H1 (cell line): ENCODE measurements around the gene CA10. TPM values are rescaled to one million over a fixed set of nuclear protein-coding genes. Genes with fewer than 3 reads are reported as not detected.

Experiments used
- CTCF ChIA-PET: fragments of 300-600 bp; sonication (Branson Sonifier 250); formaldehyde crosslinking; loops from one replicate; lab custom pipeline; 2021; ENCODE audit not compliant: partially characterized antibody; lab: Charles Lee
- POLR2A ChIA-PET: fragments of 300-600 bp; sonication (Branson Sonifier 250); formaldehyde crosslinking; loops from one replicate; lab custom pipeline; 2021; ENCODE audit warnings: inconsistent platforms; ENCODE audit not compliant: partially characterized antibody; lab: Charles Lee
- DNase-seq, 2 experiments: peaks; one replicate each; pipeline versions ENCODE4 v3.0.0 to v3.0.0-alpha.2; 2010 to 2022; ENCODE audit warnings: low spot score in 2 of 2, low read depth in 1 of 2, mixed read lengths in 1 of 2
- FAIRE-seq: peaks from 2 replicates; lab custom pipeline; 2011; peaks lifted over from hg19 to GRCh38; lab: Jason Lieb, UNC
- H2AFZ ChIP-seq: 2 replicates; pipeline ENCODE4 v1.8.1; 2012; ENCODE audit warnings: low read length, inconsistent platforms
- H2AK5ac ChIP-seq: 2 replicates; pipeline ENCODE4 v1.6.1; 2013; ENCODE audit warnings: low read depth, low read length
- H2BK120ac ChIP-seq: replicated peaks from 2 replicates; pipeline ENCODE3; 2013; ENCODE audit warnings: low read depth, low read length, inconsistent platforms
- H2BK12ac ChIP-seq: 2 replicates; pipeline ENCODE4 v1.6.1; 2013; ENCODE audit warnings: low read depth, low read length
- H2BK15ac ChIP-seq: 2 replicates; pipeline ENCODE4 v1.6.1; 2013; ENCODE audit warnings: low read length
- H2BK20ac ChIP-seq: 2 replicates; pipeline ENCODE4 v1.6.1; 2013; ENCODE audit warnings: low read length
- H2BK5ac ChIP-seq: 2 replicates; pipeline ENCODE4 v1.6.1; 2013; ENCODE audit warnings: low read depth, low read length
- H3K14ac ChIP-seq: 2 replicates; pipeline ENCODE4 v1.6.1; 2013; ENCODE audit warnings: inconsistent platforms; ENCODE audit not compliant: insufficient read length
- H3K18ac ChIP-seq: 2 replicates; pipeline ENCODE4 v1.6.1; 2013; ENCODE audit warnings: low read length; ENCODE audit errors: extremely low read depth
- H3K23ac ChIP-seq: 2 replicates; pipeline ENCODE4 v1.6.1; 2013; ENCODE audit warnings: inconsistent platforms; ENCODE audit not compliant: insufficient read length
- H3K23me2 ChIP-seq: 2 replicates; pipeline ENCODE4 v1.6.1; 2013; ENCODE audit warnings: low read depth, low read length
- H3K27ac ChIP-seq: 2 replicates; pipeline ENCODE4 v1.6.1; 2011; ENCODE audit warnings: low read depth, low read length, inconsistent platforms
- H3K27me3 ChIP-seq, 4 experiments: replicated peaks in 1 of 4; 1 replicate in 1 of 4; 2 replicates in 3 of 4; pipeline versions ENCODE4 v1.6.1 to v1.8.1; 2011 to 2013; ENCODE audit warnings: low read length in 3 of 4, mild to moderate bottlenecking in 3 of 4, inconsistent platforms in 2 of 4, mixed read lengths in 2 of 4, moderate library complexity in 1 of 4; ENCODE audit not compliant: control insufficient read depth in 3 of 4, insufficient read depth in 3 of 4; ENCODE audit errors: extremely low read depth in 1 of 4
- H3K36me3 ChIP-seq, 4 experiments: 2 replicates each; pipeline versions ENCODE4 v1.6.1 to v1.8.1; 2011 to 2013; ENCODE audit warnings: mild to moderate bottlenecking in 4 of 4, low read length in 3 of 4, moderate library complexity in 2 of 4, control low read depth in 1 of 4, inconsistent platforms in 1 of 4; ENCODE audit not compliant: insufficient read depth in 4 of 4, control insufficient read depth in 2 of 4
- H3K4ac ChIP-seq: replicated peaks from 2 replicates; pipeline ENCODE3; 2013; ENCODE audit warnings: low read length, low read depth, mixed read lengths, inconsistent platforms; ENCODE audit not compliant: insufficient read length
- H3K4me1 ChIP-seq, 4 experiments: replicated peaks in 1 of 4; 1 replicate in 1 of 4; 2 replicates in 3 of 4; pipeline versions ENCODE4 v1.6.1 to v1.8.1; 2011 to 2013; ENCODE audit warnings: low read length in 3 of 4, inconsistent platforms in 2 of 4, mixed read lengths in 1 of 4; ENCODE audit not compliant: insufficient read depth in 4 of 4, control insufficient read depth in 3 of 4
- H3K4me2 ChIP-seq, 2 experiments: 2 replicates each; pipeline versions ENCODE4 v1.6.1 to v1.8.1; 2011 to 2013; ENCODE audit warnings: low read depth in 2 of 2, low read length in 2 of 2, control low read depth in 1 of 2, inconsistent platforms in 1 of 2, mild to moderate bottlenecking in 1 of 2; ENCODE audit not compliant: insufficient read depth in 1 of 2
- H3K4me3 ChIP-seq, 4 experiments: fragments of 200-600, 300-600 bp in 1 of 4; sonication (generic), shearing (Covaris generic), sonication (Bioruptor Twin) in 1 of 4; 2 replicates each; pipeline versions ENCODE4 v1.5.1 to v1.8.1; 2011 to 2016; ENCODE audit warnings: low read length in 4 of 4, low read depth in 3 of 4, control low read depth in 2 of 4, inconsistent platforms in 2 of 4, mild to moderate bottlenecking in 2 of 4, mixed read lengths in 1 of 4, moderate library complexity in 1 of 4; ENCODE audit not compliant: insufficient read depth in 2 of 4; ENCODE audit errors: extremely low read depth in 1 of 4
- H3K56ac ChIP-seq: replicated peaks from 2 replicates; pipeline ENCODE3; 2013; ENCODE audit warnings: low read depth, mild to moderate bottlenecking, mixed read lengths, low read length, inconsistent platforms; ENCODE audit not compliant: insufficient read length
- H3K79me1 ChIP-seq: 2 replicates; pipeline ENCODE4 v1.6.1; 2013; ENCODE audit warnings: low read depth, low read length, control low read depth
- H3K79me2 ChIP-seq, 2 experiments: 2 replicates each; pipeline versions ENCODE4 v1.6.1 to v1.8.1; 2012 to 2013; ENCODE audit warnings: low read length in 2 of 2, mild to moderate bottlenecking in 2 of 2, inconsistent platforms in 1 of 2; ENCODE audit not compliant: insufficient read depth in 2 of 2, control insufficient read depth in 1 of 2
- H3K9ac ChIP-seq, 4 experiments: replicated peaks in 1 of 4; 1 replicate in 1 of 4; 2 replicates in 3 of 4; pipeline versions ENCODE4 v1.6.1 to v1.8.1; 2011 to 2013; ENCODE audit warnings: low read depth in 3 of 4, low read length in 3 of 4, control low read depth in 2 of 4, mild to moderate bottlenecking in 2 of 4, moderate library complexity in 2 of 4, inconsistent platforms in 1 of 4; ENCODE audit errors: extremely low read depth in 1 of 4
- H3K9me3 ChIP-seq, 2 experiments: 2 replicates each; pipeline versions ENCODE4 v1.6.1 to v1.8.1; 2012 to 2013; ENCODE audit warnings: mild to moderate bottlenecking in 2 of 2, moderate library complexity in 2 of 2, control low read depth in 1 of 2, inconsistent platforms in 1 of 2, low read depth in 1 of 2, low read length in 1 of 2, mixed read lengths in 1 of 2; ENCODE audit not compliant: insufficient read depth in 2 of 2
- H4K20me1 ChIP-seq, 2 experiments: replicated peaks in 1 of 2; 2 replicates each; pipeline versions ENCODE3 to v1.8.1; 2011 to 2013; ENCODE audit warnings: inconsistent platforms in 2 of 2, low read length in 2 of 2, mild to moderate bottlenecking in 1 of 2; ENCODE audit not compliant: insufficient read depth in 2 of 2, control insufficient read depth in 1 of 2
- H4K5ac ChIP-seq: 2 replicates; pipeline ENCODE4 v1.6.1; 2013; ENCODE audit warnings: low read length, low read depth, mixed read lengths, inconsistent platforms; ENCODE audit not compliant: insufficient read length
- H4K8ac ChIP-seq: 2 replicates; pipeline ENCODE4 v1.8.0; 2013; ENCODE audit warnings: mild to moderate bottlenecking, moderate library complexity, low read length, inconsistent platforms; ENCODE audit not compliant: insufficient read depth; ENCODE audit errors: extremely low read depth
- H4K91ac ChIP-seq: replicated peaks from 2 replicates; pipeline ENCODE3; 2013; ENCODE audit warnings: low read length, mixed read lengths, inconsistent platforms; ENCODE audit not compliant: insufficient read length
- ASH2L ChIP-seq: fragments of 200-600, 300-600 bp; sonication (generic); IDR thresholded peaks from one replicate; pipeline ENCODE4 v1.7.1; 2017; ENCODE audit warnings: low read length
- CBX8 ChIP-seq: fragments of 300-800, 300-1000 bp; sonication (generic); IDR thresholded peaks from 2 replicates; pipeline ENCODE4 v1.7.1; 2016; ENCODE audit warnings: low read depth, low read length, borderline replicate concordance
- JUND ChIP-seq: IDR thresholded peaks from 2 replicates; pipeline ENCODE4 v1.6.1; 2011; ENCODE audit warnings: mild to moderate bottlenecking, improper control_type of control experiment, low read length
- RFX5 ChIP-seq: IDR thresholded peaks from 2 replicates; pipeline ENCODE4 v1.6.1; 2011; ENCODE audit warnings: low read depth, low read length, improper control_type of control experiment, borderline replicate concordance
- SIX5 ChIP-seq: IDR thresholded peaks from 2 replicates; pipeline ENCODE4 v1.6.1; 2011; ENCODE audit warnings: mild to moderate bottlenecking, low read depth, low read length
- TBP ChIP-seq: IDR thresholded peaks from 2 replicates; pipeline ENCODE4 v1.6.1; 2011; ENCODE audit warnings: low read depth, low read length, improper control_type of control experiment
- ZNF274 ChIP-seq: IDR thresholded peaks from 2 replicates; pipeline ENCODE4 v1.7.0; 2012; ENCODE audit warnings: low read length, borderline replicate concordance; ENCODE audit errors: extremely low read depth
- polyA plus RNA-seq, 7 experiments: library from polyadenylated mRNA; depleted of rRNA in 3 of 7; stranded (reverse) in 5 of 7; unstranded in 2 of 7; fragments of >200 nt in 5 of 7; fragments of 200-250 nt in 2 of 7; gene quantifications; 1 replicate in 5 of 7; 2 replicates in 1 of 7; 4 replicates in 1 of 7; pipeline versions ENCODE4 v1.2.1 to v1.2.3, GENCODE V29; 2011 to 2013; ENCODE audit warnings: missing spikeins in 2 of 7, mixed read lengths in 2 of 7
- total RNA-seq: library from RNA; stranded (reverse); fragmentation: NEBNext Ultra II Directional; extraction: Animal tissue kit (Norgen Biotek cat#: 25700); gene quantifications from 2 replicates; pipeline ENCODE4 v1.2.1, GENCODE V29; 2021

CA10 gene
- total and polyA plus RNA-seq, 2 of the 8 experiments (the other 6 are each of a cell fraction or from before 2014, with no cell fraction given) = 0.60 to 0.63 TPM

DNA sequence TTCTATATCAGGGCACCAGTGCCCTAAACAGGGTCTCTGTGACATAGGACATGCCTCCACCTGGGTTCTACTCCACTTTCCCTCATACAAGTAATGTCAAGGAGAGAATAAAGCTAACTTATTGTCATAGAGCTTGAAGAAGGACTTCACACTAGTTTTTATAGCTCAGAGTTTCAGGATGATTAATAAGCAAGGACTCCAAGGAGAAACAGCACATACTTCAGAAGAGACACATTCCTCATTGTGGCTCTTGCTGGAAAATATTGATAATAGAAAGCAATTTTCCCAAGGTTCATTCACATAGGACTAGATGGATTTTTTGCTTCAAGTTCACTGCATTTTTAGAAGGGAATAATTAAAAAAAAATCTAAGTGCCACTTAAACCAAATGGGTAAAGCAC is 133.3 kb downstream of the CA10 start:
- Histone ChIP-seq H3K79me2 (no peaks in the 10 kb centered on the region), H3K56ac (no peak overlapping the region), H3K9me3 (no peaks in the 10 kb centered on the region), H2BK120ac (no peak overlapping the region), H2AFZ (no peak overlapping the region), H3K9ac (no peak overlapping the region), H3K23ac (no peak overlapping the region), H2BK15ac (no peak overlapping the region), H4K91ac (no peak overlapping the region), H3K27me3 (no peaks in the 10 kb centered on the region), H3K4me1 (no peaks in the 10 kb centered on the region), H3K4ac (no peak overlapping the region), H2BK20ac (no peak overlapping the region), H2BK12ac (no peak overlapping the region), H3K4me2 (no peak overlapping the region), H3K14ac (no peak overlapping the region), H4K8ac (no peak overlapping the region), H3K4me3 (no peak overlapping the region), H3K18ac (no peak overlapping the region), H2BK5ac (no peak overlapping the region), H3K27ac (no peak overlapping the region), H3K36me3 (no peaks in the 10 kb centered on the region), H3K79me1 (no peaks in the 10 kb centered on the region), H4K5ac (no peak overlapping the region), H4K20me1 (no peaks in the 10 kb centered on the region), H2AK5ac (no peak overlapping the region)
- no peak for DNase-seq
- ChIA-PET CTCF (no interaction called here), POLR2A (no interaction called here)
- no peak for FAIRE-seq
- TF ChIP-seq ZNF274 (no peak), ASH2L (no peak), TBP (no peak), CBX8 (no peak), SIX5 (no peak), RFX5 (no peak), JUND (no peak)
- TF ChIP-seq, all 59 proteins: peak for 0
- H3K23me2 ChIP-seq = no peaks in the 10 kb centered on the region
